NCI-H524 treated with DMSO at 0.1 percent for 48 hours (cell line): ENCODE results near the gene C19orf81.
A peak's percentile ranks its signal among the peaks of the same experiment; 100 is the strongest.
"Not testable (repeated sequence)": the region's sequence is repeated elsewhere in the genome, so short reads cannot be mapped to it uniquely, and the experiment has no call there.

ENCODE experiments used
- DNase-seq: peaks from one replicate; lab custom pipeline; 2025; lab: John Stamatoyannopoulos, UW

Gene C19orf81

GRCh38 chr19:50649433-50650391, at the start of gene C19orf81:
TSS of gene C19orf81 (plus strand) at chr19:50649445. CDS start at chr19:50649445, 0 bp downstream.
- no peak for DNase-seq

- DNase-seq = no peak
These were observed 47.7 kb upstream of the C19orf81 start for GRCh38 chr19:50601407-50602088.

- DNase-seq = no peak
These were observed 47.2 kb upstream of the C19orf81 start for GRCh38 chr19:50602089-50602422.

GRCh38 chr19:50602496-50602895, 46.7 kb upstream of the C19orf81 start:
- DNase-seq = no peak

- DNase-seq = no peak
These were observed 46.3 kb upstream of the C19orf81 start for GRCh38 chr19:50602935-50603334.

- not testable (repeated sequence) for DNase-seq
These were observed 44.8 kb upstream of the C19orf81 start for GRCh38 chr19:50604264-50605073.

GRCh38 chr19:50606059-50606836, 43.0 kb upstream of the C19orf81 start:
- DNase-seq = not testable (repeated sequence)

- DNase-seq = no peak
These were observed 41.9 kb upstream of the C19orf81 start for GRCh38 chr19:50607388-50607787.

GRCh38 chr19:50607874-50608785, 41.1 kb upstream of the C19orf81 start:
- peak; percentile 8 for DNase-seq

GRCh38 chr19:50612504-50613404, 36.5 kb upstream of the C19orf81 start:
- not testable (repeated sequence) for DNase-seq

GRCh38 chr19:50618379-50618778, 30.9 kb upstream of the C19orf81 start:
- DNase-seq = not testable (repeated sequence)

- not testable (repeated sequence) for DNase-seq
These were observed 30.1 kb upstream of the C19orf81 start for GRCh38 chr19:50619184-50619583.

GRCh38 chr19:50620394-50620906, 28.8 kb upstream of the C19orf81 start:
- not testable (repeated sequence) for DNase-seq

- DNase-seq = no peak
These were observed 24.2 kb upstream of the C19orf81 start for GRCh38 chr19:50624949-50625600.

GRCh38 chr19:50626011-50626410, 23.2 kb upstream of the C19orf81 start:
- DNase-seq = no peak

GRCh38 chr19:50626795-50627194, 22.4 kb upstream of the C19orf81 start:
- DNase-seq = no peak

GRCh38 chr19:50628146-50628545, 21.1 kb upstream of the C19orf81 start:
- no peak for DNase-seq

- no peak for DNase-seq
These were observed 20.7 kb upstream of the C19orf81 start for GRCh38 chr19:50628551-50628950.
